ENCODE results near the gene CXorf38.

CXorf38 gene

GRCh38 chrX:40647307-40648197, at the start of gene CXorf38:
TSS of gene CXorf38 (minus strand) at chrX:40647561. CDS start at chrX:40647520, 41 bp downstream.
- peak; percentile 98 for DNase-seq

GRCh38 chrX:40694802-40695201, 47.4 kb upstream of the CXorf38 start:
- no peak for DNase-seq

- no peak for DNase-seq
Measured at GRCh38 chrX:40688929-40689328, 41.6 kb upstream of the CXorf38 start.

- no peak for DNase-seq
Measured at GRCh38 chrX:40687169-40687568, 39.8 kb upstream of the CXorf38 start.

GRCh38 chrX:40685362-40685918, 38.1 kb upstream of the CXorf38 start:
- no peak for DNase-seq

GRCh38 chrX:40684092-40684491, 36.7 kb upstream of the CXorf38 start:
- DNase-seq: no peak

GRCh38 chrX:40683245-40683644, 35.9 kb upstream of the CXorf38 start:
- no peak for DNase-seq

GRCh38 chrX:40671126-40671525, 23.8 kb upstream of the CXorf38 start:
- DNase-seq: no peak

- no peak for DNase-seq
Measured at GRCh38 chrX:40663880-40664630, 16.7 kb upstream of the CXorf38 start.

GRCh38 chrX:40663078-40663740, 15.8 kb upstream of the CXorf38 start:
- no peak for DNase-seq

- no peak for DNase-seq
Measured at GRCh38 chrX:40661489-40661888, 14.1 kb upstream of the CXorf38 start.

GRCh38 chrX:40660381-40660780, 13.0 kb upstream of the CXorf38 start:
- no peak for DNase-seq

GRCh38 chrX:40653535-40653934, 6.2 kb upstream of the CXorf38 start:
- DNase-seq: no peak

GRCh38 chrX:40652664-40653063, 5.3 kb upstream of the CXorf38 start:
- no peak for DNase-seq

- peak; percentile 91 for DNase-seq
Measured at GRCh38 chrX:40651620-40652223, 4.4 kb upstream of the CXorf38 start.

GRCh38 chrX:40646489-40647306, 663 bp downstream of the CXorf38 start:
- DNase-seq: peak; percentile 44

GRCh38 chrX:40644821-40645358, 2.5 kb downstream of the CXorf38 start:
- DNase-seq: peak; percentile 69

GRCh38 chrX:40644176-40644575, 3.2 kb downstream of the CXorf38 start:
- DNase-seq: no peak

- DNase-seq: no peak
Measured at GRCh38 chrX:40637687-40638086, 9.7 kb downstream of the CXorf38 start.

GRCh38 chrX:40632199-40632598, 15.2 kb downstream of the CXorf38 start:
- DNase-seq: no peak

- DNase-seq: no peak
Measured at GRCh38 chrX:40628506-40628905, 18.9 kb downstream of the CXorf38 start.

All from CD4-positive, alpha-beta T cell treated with Interleukin-17A for 4 hours (primary cell).